Activated T-cell treated with anti-CD3 and anti-CD28 coated beads for 1 hour (primary cell): ENCODE data around the gene ALOX12B.

Experiments used
- DNase-seq: peaks from one replicate; pipeline ENCODE4 v3.0.0-alpha.2; 2020; ENCODE audit warnings: low read depth

ALOX12B gene

DNA sequence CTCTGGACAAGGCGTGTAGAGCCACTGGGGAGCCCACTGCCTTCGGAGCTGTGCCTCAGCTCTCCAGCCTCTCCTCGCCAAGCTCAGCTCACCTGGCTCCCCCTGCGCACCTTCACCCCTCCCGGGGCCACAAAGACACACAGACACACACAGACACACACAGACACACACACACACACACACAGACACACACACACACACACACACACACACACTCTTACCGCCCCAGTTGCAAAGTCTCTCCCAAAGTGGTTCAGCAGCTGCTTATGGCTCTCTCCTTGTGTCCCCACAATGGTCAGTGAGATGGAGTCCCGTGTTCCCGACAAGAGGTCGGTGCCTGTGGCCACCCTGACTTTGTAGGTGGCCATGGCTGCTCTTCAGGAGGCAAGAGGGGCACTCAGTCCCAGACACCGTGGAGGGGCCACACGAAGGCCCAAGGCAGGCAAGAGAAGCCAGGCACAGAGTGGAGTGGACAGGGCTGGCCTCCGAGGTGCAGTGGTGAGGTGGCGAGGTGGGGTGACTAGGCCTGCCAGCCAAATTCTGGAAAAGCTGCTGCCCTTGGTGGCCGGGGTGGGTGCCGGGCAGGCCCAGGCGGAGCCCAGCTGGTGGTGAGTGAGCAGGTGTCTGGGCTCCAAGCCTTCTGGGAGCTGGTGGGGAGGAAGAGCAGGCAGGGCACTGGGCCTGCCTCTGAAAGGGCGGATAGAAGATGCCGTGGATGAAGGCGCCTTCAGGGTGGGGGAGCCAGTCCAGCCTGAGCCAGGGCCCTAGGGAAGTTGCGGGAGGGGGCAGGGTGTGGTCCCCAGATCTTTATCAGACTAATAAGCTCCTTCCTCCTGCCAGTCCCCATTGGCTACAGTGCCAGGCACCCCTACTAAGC, at the start of gene ALOX12B:
Gene ALOX12B (minus strand): TSS at position 642 of the 877 bp plus-strand sequence. CDS start 274 bp downstream, at position 368.
- DNase-seq, result no peak

DNA sequence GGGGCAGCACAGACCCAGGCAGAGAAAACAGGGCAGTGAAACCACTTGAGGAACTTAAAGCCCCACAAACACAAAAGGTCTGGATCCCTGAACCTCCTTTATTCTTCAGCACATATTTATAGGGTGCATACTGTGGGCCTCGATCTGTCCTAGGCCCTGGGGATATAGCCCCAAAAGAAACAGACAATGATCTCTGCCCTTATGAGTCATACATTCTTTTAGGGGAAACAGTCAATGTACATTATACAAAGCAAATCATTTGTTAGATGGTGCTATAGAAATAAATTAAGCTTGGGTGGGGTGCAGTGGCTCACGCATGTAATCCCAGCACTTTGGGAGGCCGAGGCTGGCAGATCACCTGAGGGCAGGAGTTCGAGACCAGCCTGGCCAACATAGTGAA, 46.4 kb upstream of the ALOX12B start:
- no peak for DNase-seq

DNA sequence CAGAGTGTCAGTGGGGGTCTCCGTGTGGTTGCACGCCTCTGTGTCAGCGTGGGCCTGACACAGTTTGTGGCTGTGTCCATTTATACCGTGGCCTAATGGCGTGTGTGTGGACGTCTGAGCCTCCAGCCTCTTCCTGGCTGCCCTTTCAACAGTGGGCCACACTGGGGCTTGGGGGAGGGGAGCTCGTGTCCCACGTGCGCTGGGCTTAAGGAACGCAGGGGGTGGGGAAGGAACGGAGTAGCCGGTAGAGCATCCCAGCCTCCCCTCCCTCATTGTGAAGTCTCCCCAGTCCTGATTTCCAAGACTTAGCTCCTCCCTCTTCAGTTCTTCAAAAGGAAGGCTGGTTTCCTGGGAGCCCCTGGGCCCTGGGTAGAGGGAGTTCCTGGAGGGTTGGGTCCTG, 45.9 kb upstream of the ALOX12B start:
- no peak for DNase-seq

DNA sequence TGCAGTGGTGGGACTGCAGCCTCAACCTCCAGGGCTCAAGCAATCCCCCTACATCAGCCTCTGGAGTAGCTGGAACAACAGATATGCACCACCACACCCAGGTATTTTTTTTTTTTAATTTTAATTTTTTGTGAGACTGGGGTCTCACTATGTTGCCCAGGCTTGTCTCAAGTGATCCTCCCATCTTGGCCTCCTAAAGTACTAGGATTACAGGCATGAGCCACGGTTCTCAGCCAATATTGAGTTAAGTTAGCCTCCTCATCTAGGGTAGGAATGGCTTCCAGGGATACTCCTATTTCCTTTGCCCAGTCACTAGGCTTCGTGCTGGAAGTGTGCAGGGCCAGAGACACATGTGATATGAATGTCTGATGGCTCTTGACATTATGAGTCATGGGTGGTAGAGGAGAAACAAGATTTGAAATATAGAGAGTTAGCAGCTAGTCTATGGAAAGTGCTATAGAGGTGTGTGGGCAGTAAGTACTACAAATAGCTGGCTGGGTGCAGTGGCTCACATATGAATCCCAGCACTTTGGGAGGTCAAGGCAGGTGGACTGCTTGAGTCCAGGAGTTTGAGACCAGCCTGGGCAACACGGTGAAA, 44.4 kb upstream of the ALOX12B start:
- no peak for DNase-seq

DNA sequence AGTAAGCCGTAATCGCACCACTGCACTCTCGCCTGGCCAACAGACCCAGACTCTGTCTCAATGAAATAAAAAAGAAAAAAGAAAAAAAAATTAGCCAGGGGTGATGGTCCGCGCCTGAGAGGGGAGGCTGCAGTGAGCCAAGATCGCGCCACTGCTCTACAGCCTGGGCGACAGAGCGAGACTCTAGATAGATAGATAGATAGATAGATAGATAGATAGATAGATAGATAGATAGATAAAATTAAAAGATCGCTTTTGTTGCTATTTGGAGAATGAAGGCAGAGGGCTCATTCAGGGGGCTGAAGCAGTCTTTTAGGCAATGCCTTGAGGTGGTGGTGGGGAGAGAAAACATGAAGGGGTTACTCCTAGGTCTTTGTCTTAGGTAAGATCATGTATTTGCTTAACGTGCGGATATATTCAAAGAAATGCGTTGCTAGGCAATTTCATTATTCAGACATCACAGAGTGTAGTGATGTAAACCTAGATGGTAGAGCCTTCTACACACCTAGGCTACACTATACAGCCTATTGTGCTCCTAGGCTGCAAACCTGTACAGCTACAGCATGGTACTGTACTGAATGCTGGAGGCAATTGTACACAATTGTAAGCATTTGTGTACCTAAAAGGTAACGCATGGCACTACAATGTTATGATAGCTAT, 40.7 kb upstream of the ALOX12B start:
- DNase-seq, result no peak

DNA sequence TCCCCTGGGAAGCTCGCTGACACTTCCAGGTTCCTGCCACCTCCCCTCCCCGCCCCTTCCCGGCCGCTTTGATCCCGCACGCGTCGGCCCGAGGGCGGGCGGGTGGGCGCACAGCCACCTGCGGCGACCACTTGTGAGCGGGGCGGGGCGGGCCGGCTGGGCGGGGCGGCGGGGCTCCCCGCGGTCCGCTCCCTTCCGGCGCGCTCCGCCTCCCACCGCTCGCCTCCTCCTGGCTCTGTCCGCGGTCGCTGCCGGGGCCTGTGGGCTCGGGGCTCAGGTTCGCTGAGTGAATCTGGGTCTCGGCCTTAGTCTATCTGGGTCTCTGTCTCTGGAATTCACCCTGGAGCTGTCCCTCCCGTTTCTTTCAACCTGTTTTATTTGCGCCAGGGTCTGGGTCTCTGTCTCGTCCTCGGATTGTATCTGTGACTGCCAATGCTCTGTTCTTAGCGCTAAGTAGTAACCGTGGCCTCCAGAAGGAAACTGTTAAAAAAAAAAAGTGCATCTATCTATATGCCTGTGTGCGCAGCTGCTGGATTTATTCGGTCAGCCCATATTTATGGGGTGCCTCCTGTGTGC, 39.1 kb upstream of the ALOX12B start:
- no peak for DNase-seq

DNA sequence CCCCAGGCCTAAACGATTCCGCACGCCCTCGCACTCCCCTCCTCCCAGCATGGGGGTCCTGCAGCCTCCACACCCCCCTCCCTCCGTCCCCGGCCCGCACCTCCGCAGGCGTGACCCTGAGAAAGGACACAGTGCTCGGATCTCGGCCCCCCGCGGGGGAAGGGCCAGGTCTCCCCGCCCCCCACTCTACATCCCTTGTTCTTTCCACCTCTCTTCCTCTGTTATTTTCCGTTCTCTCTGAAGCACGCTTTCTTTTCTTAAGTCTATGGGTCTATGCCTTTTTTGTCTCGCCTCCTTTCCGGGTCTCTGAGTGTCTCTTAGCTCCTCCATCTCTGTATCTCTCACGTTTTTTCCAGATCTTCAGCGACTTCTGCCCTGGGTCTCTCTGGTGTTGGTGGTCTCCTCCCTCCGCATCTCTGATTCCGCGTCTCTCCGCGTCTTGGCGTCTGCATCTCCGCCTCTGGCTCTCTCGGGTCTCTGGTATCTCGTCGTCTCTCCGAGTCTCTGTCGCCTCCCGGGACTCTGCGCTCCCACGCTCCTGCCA, 38.5 kb upstream of the ALOX12B start:
- DNase-seq, result no peak

DNA sequence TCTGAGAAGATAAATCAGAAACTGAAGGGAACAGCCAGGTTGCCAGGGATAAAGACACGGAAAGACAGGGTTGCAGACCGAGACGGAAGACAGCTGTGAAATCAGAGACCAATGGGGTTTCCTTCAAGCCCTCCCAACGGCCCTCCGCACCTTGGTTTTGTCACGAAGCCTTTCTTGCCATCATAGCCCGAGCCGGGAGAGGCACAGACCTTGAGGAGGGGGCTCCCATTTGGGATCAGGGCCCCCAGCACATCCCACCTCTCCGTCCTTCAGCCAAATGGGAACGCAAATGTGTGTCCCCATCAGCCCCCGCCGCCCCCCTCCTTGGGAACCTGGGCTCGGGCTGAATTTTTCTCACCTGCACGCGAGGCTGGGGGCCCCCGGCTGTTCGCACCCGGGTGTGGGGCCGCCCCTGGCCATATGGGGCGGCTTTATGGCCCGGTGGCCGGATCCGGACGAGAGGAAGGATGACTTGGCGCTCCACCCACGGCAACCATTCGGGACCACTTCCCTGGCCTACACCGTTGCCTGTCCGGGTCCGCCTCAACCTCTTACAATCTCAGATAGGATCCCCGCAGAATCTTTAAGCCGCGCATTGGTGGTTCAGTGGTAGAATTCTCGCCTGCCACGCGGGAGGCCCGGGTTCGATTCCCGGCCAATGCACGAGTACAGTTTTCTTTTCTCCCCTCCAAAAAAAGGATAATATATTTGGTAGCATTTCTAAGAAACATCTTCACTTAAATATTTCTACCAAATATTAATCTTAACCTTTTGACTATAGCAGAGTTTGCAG, 37.8 kb upstream of the ALOX12B start:
- DNase-seq, result peak; percentile 89

DNA sequence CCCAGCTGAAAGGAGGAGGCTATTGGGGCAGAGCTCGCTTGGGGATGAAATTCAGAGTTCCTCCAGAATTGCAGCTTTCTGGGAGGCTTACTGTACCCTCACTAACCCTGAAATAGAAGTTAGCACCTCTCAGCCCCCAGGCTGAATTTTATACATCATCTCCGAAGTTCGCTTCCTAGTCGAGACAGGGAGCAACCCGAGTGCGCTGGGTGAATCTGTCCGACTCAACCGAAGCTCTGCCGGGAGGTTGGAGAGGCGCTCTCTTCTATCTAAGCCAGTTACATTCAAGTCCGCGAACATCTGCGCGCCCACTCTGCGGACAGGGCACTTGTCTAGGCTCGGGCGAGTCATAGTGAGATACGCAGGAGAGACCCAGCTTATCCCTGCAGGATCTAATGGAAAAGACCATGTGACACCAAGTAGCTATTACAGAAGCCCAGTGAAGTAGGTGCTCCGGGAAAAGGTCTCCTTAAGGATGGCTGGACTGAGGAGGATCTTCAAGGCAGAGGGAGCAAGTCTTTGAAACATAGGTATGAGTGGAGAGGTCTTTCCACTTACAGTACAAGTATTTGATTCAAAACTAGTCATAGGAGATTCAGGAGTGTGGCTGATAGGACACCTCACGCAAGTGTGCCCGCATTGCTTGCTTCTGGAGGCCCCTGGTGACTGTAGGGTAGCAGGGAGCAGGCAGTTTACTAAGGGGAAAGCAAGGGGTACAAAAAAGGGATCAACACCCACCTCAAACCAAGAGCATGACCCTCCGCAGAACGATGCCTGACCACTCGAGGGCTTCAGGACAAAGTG, 37.0 kb upstream of the ALOX12B start:
- DNase-seq, result no peak

DNA sequence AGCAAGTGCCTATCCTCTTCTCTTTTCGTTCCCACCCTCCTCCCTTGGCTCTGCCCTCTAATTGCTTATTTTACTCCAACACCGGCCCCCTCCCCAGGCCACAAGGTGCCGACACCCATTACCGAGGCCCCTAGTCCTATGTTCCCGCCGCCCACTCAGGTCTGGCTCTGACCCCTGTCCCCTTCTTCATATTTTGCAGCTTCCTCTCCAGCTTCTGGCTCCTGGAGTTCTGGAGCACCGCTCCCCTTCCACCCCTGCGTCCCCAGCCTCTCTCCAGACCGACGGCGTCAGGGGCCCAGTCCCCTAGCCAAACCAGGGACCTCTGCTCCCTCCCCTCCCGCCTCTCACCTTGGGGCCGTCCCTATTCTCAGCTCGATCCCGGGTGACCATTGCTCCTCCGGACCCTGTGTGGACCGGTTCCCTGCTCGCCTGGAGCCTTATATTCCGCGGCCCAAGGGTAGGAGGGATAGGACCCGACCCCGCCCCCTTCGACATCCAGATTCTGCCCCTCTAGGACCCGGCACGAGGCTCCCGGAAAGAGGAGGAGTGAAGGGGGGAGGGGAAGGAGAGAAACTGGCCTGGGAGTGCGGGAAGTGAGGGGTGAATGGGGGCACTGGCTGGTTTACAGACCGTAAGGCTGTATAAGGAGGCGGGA, 36.3 kb upstream of the ALOX12B start, which contains the start of gene HES7:
Gene HES7 (minus strand): TSS at position 412 of the 655 bp plus-strand sequence. CDS start 22 bp downstream, at position 390.
- DNase-seq, result no peak

DNA sequence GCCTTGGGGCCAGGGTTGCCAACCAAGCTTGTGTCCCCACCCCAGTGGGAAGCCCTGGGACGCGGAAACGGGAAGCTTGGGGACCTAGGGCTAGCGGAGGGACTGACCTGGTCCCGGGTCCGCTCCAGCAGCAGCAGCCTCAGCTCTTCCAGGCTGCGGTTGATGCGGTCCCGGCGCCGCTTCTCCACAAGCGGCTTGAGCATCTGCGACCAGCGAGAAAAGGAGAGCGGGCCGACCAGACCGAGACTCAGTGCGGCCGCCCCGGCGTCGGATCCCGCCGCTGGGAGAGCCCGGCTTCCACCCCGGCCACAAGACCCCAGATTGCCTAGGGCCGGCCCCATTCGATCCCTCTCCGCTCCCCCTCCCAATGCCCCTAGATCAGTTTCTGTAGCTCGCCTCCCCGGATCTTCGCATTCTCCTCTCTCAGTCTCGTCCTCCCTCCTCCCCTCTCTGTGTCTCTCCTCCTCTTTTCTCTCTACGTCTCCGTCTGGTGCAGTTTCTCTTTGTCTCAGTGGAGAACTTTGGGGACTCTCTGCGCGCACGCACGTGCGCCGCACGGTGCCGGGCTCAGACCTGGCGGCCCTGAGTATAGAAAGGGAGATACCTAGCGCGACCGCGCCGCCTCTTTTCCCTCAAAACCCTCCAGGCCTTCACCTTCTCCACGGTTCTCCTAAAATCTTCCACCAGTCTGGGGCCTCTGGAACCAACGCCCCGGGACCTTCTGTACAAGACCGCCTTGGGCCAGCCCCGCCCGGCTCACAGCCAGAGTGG, 35.6 kb upstream of the ALOX12B start:
- DNase-seq, result no peak

DNA sequence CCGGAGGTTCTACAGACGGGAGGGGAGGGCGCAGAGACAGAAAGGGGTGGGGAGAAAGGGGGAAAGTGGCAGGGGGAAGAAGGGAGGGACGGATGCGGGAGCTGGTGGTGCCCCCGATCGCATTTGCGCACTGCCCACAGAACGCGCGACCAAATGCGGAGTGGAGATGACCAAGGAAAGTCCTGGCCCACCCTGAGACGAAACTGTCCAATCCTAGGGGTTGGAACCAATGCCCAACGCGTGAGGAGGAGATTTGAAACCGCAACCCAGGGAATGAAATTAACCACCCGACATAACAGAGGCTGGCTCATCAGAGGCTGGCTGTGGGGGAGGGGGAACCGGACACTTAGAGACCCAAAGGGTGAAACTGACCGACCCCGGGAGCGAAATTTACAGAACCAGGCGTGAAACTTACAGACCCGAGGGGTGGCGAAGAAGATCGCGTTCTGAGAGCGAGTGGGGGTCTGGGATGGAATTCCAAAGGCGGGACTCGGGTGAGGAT, 35.0 kb upstream of the ALOX12B start:
- no peak for DNase-seq

DNA sequence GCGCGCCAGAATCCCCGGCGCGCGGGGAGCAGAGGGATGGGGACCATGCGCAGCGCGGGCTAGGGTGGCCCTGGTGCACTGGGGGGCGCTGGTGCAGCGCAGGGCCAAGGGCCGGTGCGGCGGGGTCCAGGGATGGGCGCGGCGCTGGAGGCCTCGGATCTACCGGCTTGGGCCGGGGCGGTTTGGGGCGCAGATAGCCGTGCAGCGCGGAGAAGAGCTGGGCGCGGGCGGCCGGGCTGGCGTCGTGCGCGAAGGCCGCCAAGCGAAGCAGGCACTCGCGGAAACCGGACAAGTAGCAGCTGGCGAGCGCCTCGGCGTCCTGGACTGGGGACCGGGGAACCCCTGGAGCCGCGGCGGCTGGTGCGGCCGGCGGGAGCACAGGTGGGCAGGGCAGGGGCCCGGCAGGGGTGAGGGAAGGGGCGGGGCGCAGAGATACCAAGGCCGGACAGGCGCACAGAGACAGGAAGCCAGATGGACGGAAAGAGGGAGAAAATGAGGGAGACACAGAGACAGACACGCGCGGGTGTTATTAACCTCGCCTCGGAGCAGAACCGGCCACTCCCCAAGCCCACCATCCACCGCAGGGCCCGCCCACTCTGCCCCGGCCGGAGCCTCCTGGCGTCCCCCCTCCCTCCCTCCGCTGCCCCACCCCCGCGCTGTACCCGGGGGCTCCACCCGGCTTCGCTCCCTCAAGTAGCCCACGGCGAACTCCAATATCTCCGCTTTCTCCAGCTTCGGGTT, 34.3 kb upstream of the ALOX12B start:
- no peak for DNase-seq

DNA sequence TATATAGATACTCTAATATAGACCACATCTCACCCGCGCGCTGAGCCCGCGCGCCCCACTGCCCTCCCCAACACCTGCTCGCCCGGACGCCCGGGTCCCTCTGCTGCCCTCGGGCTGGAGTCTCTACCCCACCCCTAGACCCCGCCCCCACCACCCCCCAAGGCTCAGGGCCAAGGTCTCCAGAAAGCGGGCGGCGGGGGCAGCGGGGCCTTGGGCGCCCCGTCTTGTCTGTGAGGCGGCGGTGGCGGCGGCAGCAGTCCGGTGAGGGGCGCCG, 33.8 kb upstream of the ALOX12B start:
- no peak for DNase-seq

DNA sequence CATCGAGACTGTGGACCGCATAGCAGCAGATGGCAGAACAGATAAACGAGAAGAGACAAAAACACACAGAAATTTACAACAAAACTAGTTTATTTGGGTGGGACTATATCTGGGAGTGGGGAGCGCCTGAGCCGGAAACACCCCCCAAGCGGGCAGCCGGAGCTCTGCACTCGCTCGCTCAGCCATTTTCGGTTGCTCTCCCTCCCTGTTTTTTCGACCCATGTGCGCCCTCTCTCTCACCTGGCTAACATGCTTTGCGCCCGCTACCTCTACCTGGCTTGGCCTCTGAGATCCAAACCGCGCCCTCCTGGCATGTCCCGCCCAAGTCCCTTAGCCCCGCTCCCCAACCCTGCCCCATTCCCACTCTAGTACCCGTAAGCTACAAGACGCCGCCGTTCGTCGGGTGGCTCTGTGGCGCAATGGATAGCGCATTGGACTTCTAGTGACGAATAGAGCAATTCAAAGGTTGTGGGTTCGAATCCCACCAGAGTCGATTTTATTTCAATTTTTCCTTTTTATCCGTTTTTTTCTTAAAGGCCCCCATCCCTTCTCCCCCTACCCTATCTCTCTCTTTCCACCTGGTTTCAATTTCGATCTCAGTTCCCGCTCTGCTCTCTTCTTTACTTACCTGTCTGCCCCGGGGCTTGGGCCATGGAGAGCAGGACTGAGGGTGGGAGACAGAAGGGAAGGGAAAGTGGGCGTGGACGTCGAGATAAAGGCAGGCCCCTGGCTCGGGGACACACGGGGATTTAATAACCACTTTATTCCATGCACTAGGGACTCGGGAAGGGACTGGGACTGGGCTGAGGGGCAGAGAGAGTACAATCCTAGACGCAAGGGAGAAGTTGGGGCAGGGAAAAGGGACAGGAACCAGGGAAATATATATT, 33.2 kb upstream of the ALOX12B start:
- no peak for DNase-seq

DNA sequence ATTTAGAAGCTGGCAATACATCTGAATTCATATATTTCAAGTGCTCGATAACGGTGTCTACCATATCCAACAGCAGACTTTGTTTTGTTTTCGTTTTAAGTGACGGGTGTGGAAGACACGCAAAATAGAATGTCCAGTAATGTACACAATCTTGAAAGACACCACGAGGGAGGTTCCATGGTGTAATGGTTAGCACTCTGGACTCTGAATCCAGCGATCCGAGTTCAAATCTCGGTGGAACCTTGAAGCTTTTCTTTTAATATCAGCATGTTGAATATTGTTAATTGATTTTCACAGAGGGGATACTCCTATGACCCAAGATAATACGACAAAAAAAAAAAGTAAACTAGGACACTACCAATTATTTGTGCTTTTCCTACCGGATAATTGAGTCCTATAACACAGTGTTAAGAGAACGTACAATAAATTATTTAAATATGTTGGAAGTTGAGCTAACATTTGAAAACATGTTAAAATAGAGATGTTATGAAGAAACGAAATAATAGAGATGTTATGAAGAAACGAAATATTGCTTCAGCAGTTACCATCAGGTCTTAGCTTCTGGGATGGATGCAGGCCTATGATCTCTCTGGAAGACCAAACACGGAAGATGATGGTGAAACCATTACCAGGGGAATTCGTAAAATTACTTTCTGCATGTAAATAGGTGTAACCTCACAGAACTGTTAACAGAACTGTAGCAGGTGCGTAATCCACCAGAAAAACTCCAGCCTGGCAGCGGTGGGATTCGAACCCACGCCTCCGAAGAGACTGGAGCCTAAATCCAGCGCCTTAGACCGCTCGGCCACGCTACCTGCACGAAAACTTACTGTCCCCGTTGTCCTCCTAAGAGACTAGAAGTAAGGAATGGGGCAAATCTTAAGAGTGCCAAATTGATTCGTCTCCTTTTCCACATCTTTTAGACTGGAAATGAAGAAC, 32.3 kb upstream of the ALOX12B start:
- DNase-seq, result peak; percentile 68
